Esophagus (tissue), 2 donors: ENCODE results near the gene ZFAND3. TPM values are rescaled to one million over a fixed set of nuclear protein-coding genes. Genes with fewer than 3 reads are reported as not detected.

ENCODE experiments used
- H3K27ac ChIP-seq, 2 donors: one replicate each; pipeline ENCODE4 v1.5.1; 2013; ENCODE audit warnings: low read depth in 2 of 2, mild to moderate bottlenecking in 2 of 2, inconsistent platforms in 1 of 2, low read length in 1 of 2, moderate library complexity in 1 of 2
- H3K27me3 ChIP-seq, 2 donors: one replicate each; pipeline ENCODE4 v1.6.1; 2013; ENCODE audit warnings: low read length in 2 of 2, control low read depth in 1 of 2, mild to moderate bottlenecking in 1 of 2; ENCODE audit not compliant: insufficient read depth in 2 of 2, control insufficient read depth in 1 of 2
- H3K36me3 ChIP-seq, 2 donors: one replicate each; pipeline ENCODE4 v1.6.1; 2013; ENCODE audit warnings: low read length in 1 of 2; ENCODE audit not compliant: control insufficient read depth in 2 of 2, insufficient read depth in 2 of 2
- H3K4me1 ChIP-seq, 2 donors: one replicate each; pipeline ENCODE4 v1.6.1; 2013; ENCODE audit warnings: low read length in 1 of 2; ENCODE audit not compliant: control insufficient read depth in 2 of 2, insufficient read depth in 2 of 2
- H3K4me3 ChIP-seq, 2 donors: one replicate each; pipeline ENCODE4 v1.5.1; 2013; ENCODE audit warnings: low read length in 2 of 2, mild to moderate bottlenecking in 2 of 2, low read depth in 1 of 2, moderate library complexity in 1 of 2
- H3K9me3 ChIP-seq, 2 donors: one replicate each; pipeline ENCODE4 v1.6.1; 2013; ENCODE audit warnings: mild to moderate bottlenecking in 2 of 2, low read depth in 1 of 2, low read length in 1 of 2, moderate library complexity in 1 of 2; ENCODE audit not compliant: control insufficient read depth in 2 of 2, insufficient read depth in 1 of 2
- WGBS, 2 donors: extraction: QIAGEN DNeasy Blood & Tissue Kit; methylation state at CpG; one replicate each; pipeline ENCODE4 v1.1.7; 2013; 5-methylcytosine and 5-hydroxymethylcytosine counted together
- polyA plus RNA-seq, 2 donors: library from polyadenylated mRNA; stranded (reverse); fragments of 200-250 nt; gene quantifications; one replicate each; pipeline ENCODE4 v1.2.3, GENCODE V29; 2013
- donor health status: healthy with polysubstance abuse.
- donor health status: Bipolar disorder and iron deficiency.

ZFAND3 gene
- polyA plus RNA-seq, 2 donors: 20.6 to 21.9 TPM

- 75 to 79% methylated on average over 3 of the region's 3 CpGs for WGBS, 2 donors
- Histone ChIP-seq H3K36me3 (no peaks in the 10 kb centered on the region), H3K27ac (no peak overlapping the region), H3K4me3 (no peak overlapping the region), H3K4me1 (peaks cover 2 to 7% of the 10 kb centered on the region in 2 donors), H3K9me3 (no peaks in the 10 kb centered on the region), H3K27me3 (no peaks in the 10 kb centered on the region)
These were observed 4.6 kb downstream of the ZFAND3 start for GRCh38 chr6:37824170-37824569.

GRCh38 chr6:37826188-37826587 is 6.7 kb downstream of the ZFAND3 start:
- H3K27me3 ChIP-seq: no peaks in the 10 kb centered on the region
- peaks cover 2 to 7% of the 10 kb centered on the region in 2 donors for H3K4me1 ChIP-seq
- H3K4me3 ChIP-seq: no peak overlapping the region
- 90 to 93% methylated on average over 6 of the region's 6 CpGs for WGBS, 2 donors
- H3K9me3 ChIP-seq: no peaks in the 10 kb centered on the region
- H3K36me3 ChIP-seq: no peaks in the 10 kb centered on the region
- H3K27ac ChIP-seq: no peak overlapping the region

GRCh38 chr6:37826993-37827392 is 7.5 kb downstream of the ZFAND3 start:
- no peak overlapping the region for H3K27ac ChIP-seq

GRCh38 chr6:37827603-37828265 is 8.2 kb downstream of the ZFAND3 start:
- Histone ChIP-seq H3K27ac (no peak overlapping the region), H3K27me3 (no peaks in the 10 kb centered on the region), H3K4me3 (no peak overlapping the region), H3K9me3 (no peaks in the 10 kb centered on the region), H3K36me3 (no peaks in the 10 kb centered on the region), H3K4me1 (peaks cover 2 to 3% of the 10 kb centered on the region in 2 donors)
- WGBS, 2 donors: 61 to 62% methylated on average over 4 of the region's 4 CpGs

More at GRCh38 chr6:37826993-37827392, 7.5 kb downstream of the ZFAND3 start:
- Histone ChIP-seq H3K4me3 (no peak overlapping the region), H3K9me3 (no peaks in the 10 kb centered on the region), H3K4me1 (peaks cover 2 to 7% of the 10 kb centered on the region in 2 donors), H3K27me3 (no peaks in the 10 kb centered on the region), H3K36me3 (no peaks in the 10 kb centered on the region)
- 84 to 85% methylated on average over 2 of the region's 2 CpGs for WGBS, 2 donors

- WGBS, 2 donors: 77 to 85% methylated on average over 2 of the region's 2 CpGs
- no peaks in the 10 kb centered on the region for H3K4me1 ChIP-seq
- no peaks in the 10 kb centered on the region for H3K36me3 ChIP-seq
- H3K9me3 ChIP-seq: no peaks in the 10 kb centered on the region
- H3K27me3 ChIP-seq: no peaks in the 10 kb centered on the region
- H3K27ac ChIP-seq: no peak overlapping the region
- H3K4me3 ChIP-seq: no peak overlapping the region
These were observed 10.7 kb downstream of the ZFAND3 start for GRCh38 chr6:37830225-37830624.

GRCh38 chr6:37831457-37831856 is 11.9 kb downstream of the ZFAND3 start:
- Histone ChIP-seq H3K4me1 (no peaks in the 10 kb centered on the region), H3K36me3 (no peaks in the 10 kb centered on the region)

GRCh38 chr6:37835923-37836322 is 16.4 kb downstream of the ZFAND3 start:
- Histone ChIP-seq H3K4me1 (no peaks in the 10 kb centered on the region), H3K27me3 (no peaks in the 10 kb centered on the region), H3K36me3 (no peaks in the 10 kb centered on the region), H3K27ac (no peak overlapping the region), H3K9me3 (no peaks in the 10 kb centered on the region), H3K4me3 (no peak overlapping the region)
- WGBS, 2 donors: 89 to 91% methylated on average over 2 of the region's 2 CpGs

More at GRCh38 chr6:37831457-37831856, 11.9 kb downstream of the ZFAND3 start:
- Histone ChIP-seq H3K4me3 (no peak overlapping the region), H3K27me3 (no peaks in the 10 kb centered on the region), H3K9me3 (no peaks in the 10 kb centered on the region), H3K27ac (no peak overlapping the region)
- WGBS, 2 donors: 87 to 91% methylated on average over 4 of the region's 4 CpGs

GRCh38 chr6:37838219-37838921 is 18.8 kb downstream of the ZFAND3 start:
- H3K4me1 ChIP-seq: no peaks in the 10 kb centered on the region
- WGBS, 2 donors: 85 to 90% methylated on average over 3 of the region's 3 CpGs

GRCh38 chr6:37840143-37840939 is 20.8 kb downstream of the ZFAND3 start:
- Histone ChIP-seq H3K4me3 (no peak overlapping the region), H3K27ac (no peak overlapping the region), H3K36me3 (no peaks in the 10 kb centered on the region), H3K9me3 (no peaks in the 10 kb centered on the region), H3K27me3 (no peaks in the 10 kb centered on the region), H3K4me1 (no peaks in the 10 kb centered on the region)
- 95 to 96% methylated on average over 8 of the region's 8 CpGs for WGBS, 2 donors

More at GRCh38 chr6:37838219-37838921, 18.8 kb downstream of the ZFAND3 start:
- Histone ChIP-seq H3K4me3 (no peak overlapping the region), H3K27me3 (no peaks in the 10 kb centered on the region), H3K9me3 (no peaks in the 10 kb centered on the region), H3K27ac (no peak overlapping the region), H3K36me3 (no peaks in the 10 kb centered on the region)
